GM21360 (cell line): ENCODE results near the gene NPAT.
A peak's percentile ranks its signal among the peaks of the same experiment; 100 is the strongest.

Experiments
- ATAC-seq: cut with Tn5 transposase; IDR thresholded peaks from one replicate; pipeline ENCODE4 v1.9.1; 2021; ENCODE audit warnings: mild to moderate bottlenecking, moderate library complexity; ENCODE audit not compliant: unreplicated experiment

NPAT gene

DNA sequence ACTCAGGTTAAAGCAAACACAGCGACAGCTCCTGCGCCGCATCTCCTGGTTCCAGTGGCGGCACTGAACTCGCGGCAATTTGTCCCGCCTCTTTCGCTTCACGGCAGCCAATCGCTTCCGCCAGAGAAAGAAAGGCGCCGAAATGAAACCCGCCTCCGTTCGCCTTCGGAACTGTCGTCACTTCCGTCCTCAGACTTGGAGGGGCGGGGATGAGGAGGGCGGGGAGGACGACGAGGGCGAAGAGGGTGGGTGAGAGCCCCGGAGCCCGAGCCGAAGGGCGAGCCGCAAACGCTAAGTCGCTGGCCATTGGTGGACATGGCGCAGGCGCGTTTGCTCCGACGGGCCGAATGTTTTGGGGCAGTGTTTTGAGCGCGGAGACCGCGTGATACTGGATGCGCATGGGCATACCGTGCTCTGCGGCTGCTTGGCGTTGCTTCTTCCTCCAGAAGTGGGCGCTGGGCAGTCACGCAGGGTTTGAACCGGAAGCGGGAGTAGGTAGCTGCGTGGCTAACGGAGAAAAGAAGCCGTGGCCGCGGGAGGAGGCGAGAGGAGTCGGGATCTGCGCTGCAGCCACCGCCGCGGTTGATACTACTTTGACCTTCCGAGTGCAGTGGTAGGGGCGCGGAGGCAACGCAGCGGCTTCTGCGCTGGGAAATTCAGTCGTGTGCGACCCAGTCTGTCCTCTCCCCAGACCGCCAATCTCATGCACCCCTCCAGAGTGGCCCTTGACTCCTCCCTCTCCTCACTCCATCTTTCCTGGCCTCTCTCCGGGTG lies at the start of gene NPAT, which contains the start of gene ATM:
NPAT (minus strand) TSS at position 65 of the 774 bp plus-strand sequence. CDS start 102 bp downstream, outside the sequence.
ATM (plus strand) TSS at position 494 of the 774 bp plus-strand sequence. CDS start 4,558 bp downstream, outside the sequence.
- peak; percentile 75 for ATAC-seq

DNA sequence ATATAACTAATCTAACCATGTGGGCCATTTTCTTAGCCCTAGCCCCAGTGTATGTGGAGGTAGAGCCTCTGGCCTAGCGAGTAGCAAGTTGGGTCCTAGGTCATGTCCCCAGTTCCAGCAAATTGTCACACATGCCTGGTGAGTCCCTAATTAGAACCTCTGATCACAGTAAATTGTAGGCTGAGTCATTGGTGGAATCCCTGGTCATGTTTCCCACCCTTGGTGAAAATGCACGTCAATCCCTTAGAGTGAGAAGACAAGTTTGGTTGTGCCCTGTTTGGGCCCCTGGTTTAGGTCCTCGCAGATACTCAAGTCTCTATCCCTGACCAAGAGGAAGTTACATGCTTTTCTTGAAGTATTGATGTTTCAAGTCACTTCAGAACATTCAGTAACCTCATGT lies 47.1 kb upstream of the NPAT start:
- ATAC-seq, result no peak

DNA sequence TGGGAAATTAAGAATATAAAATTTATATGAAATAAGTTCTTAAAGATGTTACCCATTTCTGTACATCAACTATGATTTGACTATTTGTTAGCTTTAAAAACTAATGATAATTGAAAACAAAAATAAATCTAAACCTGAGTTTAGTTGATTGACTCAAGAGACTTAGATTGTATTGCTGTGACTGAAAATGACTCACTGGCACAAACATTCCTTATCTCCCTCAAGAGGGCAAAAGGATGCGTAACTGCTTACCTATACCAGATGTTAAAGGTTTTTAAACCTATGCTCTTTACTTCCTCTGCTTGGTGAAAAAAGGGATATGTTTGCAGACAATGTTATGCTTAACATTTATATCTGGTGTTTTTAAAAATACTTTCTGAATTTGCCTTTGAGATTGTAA lies 30.7 kb upstream of the NPAT start:
- ATAC-seq, result no peak

DNA sequence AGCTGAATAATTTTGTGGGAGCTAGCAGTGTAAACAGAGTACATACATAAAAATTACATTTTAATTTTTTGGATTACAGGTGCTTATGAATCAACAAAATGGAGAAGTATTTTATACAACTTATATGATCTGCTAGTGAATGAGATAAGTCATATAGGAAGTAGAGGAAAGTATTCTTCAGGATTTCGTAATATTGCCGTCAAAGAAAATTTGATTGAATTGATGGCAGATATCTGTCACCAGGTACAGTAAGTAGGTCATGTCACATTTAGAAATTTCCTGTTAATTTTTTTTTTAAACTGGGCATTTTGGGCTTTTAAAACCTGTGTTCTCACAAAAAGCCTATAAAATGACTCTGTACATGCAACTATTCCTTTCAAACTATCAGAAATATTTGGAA lies 24.4 kb upstream of the NPAT start:
- no peak for ATAC-seq

DNA sequence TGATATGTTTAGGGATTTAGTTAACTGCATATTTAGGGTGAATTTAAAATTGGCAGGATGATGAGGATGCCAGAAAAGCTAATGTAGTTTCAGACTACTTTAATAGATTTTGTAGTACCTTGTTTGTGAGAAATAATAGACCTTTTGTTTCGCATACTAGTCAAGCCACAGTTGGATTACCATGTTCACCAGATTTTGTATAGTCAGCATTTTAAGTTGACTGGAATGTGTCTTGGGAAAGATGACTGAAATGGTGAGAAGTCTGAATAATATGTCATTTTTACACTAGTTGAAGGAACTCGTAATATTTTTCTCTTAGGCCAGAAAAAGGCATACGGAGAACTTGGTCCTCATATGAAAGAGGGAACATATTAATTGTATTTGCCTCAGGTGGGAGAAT lies 23.9 kb upstream of the NPAT start:
- ATAC-seq, result no peak

DNA sequence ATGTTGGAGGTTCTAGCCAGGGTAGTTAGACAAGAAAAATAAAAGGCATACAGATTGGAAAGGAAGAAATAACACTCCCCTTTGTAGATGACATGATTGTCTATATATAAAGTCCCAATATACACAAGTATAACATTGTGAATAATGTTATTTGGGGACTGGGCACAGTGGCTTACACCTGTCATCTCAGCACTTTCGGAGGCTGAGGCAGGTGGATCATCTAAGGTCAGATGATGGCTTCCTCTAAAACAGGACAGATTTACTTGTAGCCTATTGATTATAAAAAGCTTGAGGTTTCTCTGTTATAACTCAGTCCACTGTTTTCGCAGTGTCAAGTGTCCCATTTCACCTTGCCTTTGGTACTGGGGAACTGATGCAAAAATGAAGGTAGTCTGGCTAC lies 20.0 kb upstream of the NPAT start:
- ATAC-seq, result no peak

DNA sequence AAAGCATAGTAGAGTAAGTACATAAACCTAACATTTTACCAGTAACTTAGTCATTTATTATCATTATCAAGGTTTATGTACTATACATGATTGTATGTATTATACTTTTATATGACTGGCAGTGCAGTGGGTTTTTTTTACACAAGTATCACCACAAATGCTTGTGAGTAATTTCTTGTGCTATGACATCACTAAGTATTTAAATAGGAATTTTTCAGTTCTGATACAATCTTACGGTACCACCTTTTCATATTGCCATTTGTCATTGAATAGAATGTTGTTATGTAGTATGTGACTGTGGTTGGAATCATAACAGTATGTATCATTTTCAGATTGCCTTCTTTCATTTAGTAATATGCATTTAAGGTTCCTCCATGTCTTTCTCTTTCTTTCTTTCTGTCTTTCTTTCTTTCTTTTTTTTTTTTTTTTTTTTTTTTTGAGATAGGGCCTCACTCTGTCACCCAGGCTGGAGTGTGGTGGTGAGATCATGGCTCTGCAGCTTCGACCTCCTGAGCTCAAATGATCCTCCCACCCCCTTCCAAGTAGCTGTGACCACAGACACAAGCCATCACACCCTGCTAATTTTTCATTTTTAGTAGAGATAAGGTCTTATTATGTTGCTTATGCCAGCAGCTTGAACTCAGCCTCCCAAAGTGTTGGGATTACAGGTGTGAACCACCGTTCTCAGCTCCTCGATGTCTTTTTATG lies 19.0 kb upstream of the NPAT start:
- ATAC-seq, result no peak

DNA sequence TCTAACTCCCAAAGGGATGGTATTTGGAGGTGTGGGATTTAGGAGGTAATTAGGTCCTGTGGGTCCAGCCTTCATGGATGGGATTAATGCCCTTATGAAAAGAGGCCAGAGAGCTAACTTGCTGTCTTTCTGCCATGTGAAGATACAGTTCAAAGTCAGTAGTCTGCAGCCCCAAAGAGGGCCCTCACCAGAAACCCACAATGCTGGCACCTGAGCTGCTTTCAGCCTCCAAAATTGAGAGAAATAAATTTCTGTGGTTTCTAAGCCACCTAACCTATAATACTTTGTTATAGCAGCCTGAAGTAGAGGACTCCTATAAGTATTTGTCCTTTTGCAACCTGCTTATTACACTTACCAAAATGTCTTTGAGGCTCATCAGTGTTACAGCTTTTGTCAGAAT lies 16.6 kb upstream of the NPAT start:
- no peak for ATAC-seq

DNA sequence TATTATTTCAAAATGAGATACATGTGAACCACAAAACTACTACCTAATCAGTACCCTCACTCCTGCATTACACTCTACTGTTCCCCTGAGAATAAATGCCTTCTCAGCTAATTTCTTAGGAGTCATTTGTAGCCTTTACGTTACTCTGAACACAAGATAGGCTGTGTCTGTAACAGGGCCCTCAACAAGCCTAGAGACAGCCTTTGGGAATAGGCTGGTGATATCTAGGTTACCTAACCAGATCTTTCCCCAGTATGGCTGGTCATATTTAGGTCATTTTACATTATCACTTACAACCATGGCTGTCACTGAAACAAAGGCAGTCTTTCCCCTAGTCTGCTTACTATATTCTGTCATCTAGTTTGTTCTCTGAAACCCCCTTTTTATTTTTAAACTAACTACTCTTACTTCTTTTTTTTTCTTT lies 14.6 kb upstream of the NPAT start:
- ATAC-seq, result peak; percentile 32

DNA sequence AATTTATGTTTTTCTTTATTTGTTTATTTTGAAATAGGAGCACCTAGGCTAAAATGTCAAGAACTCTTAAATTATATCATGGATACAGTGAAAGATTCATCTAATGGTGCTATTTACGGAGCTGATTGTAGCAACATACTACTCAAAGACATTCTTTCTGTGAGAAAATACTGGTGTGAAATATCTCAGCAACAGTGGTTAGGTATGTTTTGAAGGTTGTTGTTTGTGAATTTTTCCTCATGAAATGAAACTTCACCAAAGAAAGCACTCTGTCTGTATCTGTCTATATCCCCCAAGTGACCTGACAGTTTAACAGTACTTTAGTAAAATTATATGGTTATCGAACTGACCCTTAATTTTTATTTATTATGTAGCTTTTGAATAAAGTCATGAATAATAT lies 13.2 kb upstream of the NPAT start:
- no peak for ATAC-seq

DNA sequence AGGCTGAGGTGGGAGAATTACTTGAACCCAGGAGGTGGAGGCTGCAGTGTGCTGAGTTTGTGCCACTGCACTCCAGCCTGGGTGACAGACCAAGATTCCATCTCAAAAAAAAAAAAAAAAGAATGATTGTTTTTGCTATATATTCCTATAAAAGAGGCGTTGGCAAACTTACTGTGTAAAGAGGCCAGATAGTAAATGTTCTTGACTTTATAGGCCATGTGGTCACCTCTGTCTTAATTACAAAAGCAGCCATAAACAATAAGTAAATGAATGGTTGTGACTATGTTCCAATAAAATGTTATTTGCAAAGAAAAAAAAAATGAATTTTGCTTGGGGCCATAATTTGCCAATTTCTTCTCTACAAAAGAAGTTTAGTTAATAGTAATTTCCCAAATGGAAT lies 12.8 kb upstream of the NPAT start:
- ATAC-seq, result no peak

DNA sequence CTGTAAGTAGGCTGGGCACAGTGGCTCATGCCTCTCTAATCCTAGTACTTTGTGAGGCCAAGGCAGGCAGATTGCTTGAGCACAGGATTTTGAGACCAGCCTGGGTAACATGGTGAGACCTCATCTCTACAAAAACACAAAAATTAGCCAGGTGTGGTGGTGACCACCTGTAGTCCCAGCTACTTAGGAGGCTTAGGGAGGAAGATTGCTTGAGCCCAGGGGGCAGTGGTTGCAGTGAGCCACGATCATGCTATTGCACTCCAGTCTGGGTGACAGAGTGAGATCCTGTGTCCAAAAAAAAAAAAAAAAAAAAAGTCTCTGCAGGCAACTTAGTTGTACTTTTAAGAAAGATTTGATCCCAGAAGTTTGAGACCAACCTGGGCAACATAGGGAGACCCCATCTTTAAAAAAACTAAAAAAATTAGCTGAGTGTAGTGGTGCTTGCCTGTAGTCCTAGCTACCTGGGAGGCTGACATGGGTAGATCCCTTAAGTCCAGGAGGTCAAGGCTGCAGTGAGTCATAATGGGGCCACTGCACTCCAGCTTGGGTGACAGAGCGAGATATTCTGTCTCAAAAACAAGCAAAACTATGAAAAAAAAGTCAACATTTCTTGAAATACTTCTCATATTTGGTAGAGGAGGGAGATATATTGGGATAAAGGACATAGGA lies 11.0 kb upstream of the NPAT start:
- no peak for ATAC-seq

DNA sequence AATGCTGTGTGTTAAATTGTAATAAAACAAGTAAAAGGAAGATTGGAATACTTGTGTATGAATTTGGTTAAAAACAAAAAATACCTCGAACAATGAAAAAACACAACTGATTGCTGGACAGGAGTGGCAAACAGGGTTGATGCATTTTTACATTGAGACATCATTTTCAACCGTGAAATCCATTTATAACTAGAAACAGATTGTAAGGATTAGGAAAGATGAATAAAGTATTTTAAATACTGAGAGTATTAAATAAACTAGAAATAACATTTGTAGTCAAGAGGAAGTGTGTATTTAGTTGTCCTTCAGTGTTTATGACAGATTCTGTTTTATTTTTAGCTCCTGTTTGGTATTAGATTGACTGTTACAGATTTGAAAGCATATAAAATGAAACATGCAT lies 5.8 kb upstream of the NPAT start:
- ATAC-seq, result no peak

DNA sequence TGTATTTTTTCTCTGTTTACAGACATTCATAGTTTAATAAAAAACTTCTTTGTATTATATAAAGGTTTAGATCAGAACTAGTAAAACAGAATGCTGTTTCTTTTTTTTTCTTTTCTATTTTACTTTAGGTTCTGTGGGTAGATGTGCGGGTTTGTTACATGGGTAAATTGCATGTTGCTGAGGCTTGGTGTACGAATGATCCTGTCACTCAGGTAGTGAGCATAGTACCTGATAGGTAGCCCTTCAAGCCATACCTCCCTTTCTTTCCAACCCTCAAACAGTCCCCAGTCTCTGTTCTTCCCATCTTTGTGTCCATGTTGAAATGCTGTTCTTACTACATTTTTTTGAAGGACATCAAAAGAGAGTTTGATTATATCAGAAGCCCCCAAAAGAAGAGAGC lies 3.6 kb upstream of the NPAT start:
- ATAC-seq, result no peak

DNA sequence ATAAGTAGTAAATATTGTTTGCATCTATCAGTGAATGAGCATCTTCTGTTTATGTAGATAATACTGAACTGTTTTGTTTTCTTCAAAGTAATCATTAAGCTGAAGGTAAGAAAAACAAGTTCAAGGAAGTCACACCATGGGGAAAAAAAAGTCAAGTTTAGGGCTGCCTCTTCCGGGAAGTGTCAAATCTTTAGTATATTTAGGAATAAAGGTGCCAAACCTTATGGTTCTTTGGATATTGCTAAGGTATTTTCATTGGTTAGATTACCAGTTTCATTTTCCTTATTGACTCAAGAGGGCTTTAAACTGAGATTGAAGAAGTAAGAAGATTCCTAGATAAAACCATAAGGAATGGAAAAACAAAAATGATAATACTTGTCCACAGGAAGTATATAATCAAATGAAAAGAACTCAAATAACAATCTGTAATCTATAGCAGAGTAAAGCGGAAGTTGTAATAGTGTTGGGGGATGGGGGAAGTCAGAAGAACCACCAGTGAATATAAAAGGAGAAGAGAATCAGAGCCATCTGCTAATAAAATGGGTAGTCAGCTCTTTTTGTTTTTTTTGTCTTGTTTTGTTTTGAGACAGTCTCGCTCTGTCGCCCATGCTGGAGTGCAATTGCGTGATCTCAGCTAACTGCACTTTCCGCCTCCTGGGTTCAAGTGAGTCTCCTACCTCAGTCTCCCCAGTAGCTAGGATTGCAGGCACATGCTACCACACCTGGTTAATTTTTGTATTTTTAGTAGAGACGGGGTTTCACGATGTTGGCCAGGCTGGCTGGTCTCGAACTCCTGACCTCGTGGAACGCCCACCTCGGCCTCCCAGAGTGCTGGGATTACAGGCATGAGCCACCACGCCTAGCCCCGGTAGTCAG lies 2.7 kb upstream of the NPAT start:
- no peak for ATAC-seq

DNA sequence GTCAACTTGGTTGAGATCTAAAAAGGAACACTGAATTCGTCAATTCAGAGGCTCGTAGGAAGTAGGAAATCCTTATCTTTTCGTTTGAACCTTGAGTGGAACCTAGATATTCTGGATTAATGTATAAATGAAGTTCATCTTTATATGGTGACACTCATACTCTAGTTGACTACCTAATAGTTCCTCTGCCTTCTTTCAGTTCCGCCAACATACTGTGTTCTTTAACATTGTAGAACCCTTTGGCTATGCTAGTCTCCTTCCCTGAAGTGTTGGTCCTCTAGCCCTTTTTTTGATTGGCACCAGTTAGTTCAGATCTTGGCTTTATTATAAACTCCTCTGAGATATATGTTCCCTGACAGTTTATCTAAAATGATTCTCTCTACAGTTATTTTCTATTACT lies 1.9 kb upstream of the NPAT start:
- no peak for ATAC-seq

DNA sequence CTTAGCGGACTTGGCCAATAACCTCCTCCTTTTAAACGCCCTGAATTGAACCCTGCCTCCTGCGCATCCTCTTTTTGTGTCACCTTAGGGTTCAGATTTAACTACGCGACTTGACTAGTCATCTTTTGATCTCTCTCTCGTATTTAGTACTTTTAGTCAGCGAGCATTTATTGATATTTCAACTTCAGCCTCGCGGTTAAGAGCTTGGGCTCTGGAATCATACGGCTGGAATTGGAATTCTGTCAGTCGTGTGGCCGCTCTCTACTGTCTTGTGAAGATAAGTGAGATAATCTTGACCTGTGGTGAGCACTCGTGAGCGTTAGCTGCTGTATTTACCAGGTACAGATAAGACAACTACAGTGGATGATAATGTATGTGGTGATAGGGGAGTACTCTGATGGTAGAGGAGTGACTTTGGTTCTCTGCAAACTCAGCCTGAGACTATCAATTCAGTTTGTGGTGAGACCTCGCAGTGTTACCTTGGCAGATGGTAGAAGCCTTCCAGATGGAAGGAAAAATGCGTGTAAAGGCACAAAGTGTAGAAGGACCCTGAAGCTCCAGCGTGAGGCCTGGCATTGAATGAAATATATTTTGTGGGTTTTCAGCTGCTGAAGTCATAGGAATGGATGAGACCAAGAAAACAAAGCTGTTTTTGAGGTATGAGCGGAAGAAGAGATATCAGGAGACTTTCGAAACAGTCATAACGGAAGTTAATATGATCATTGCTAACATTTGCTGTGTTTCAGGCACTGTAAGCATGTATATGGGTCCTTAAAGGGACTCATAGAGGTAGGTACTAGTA lies 1.1 kb upstream of the NPAT start:
- ATAC-seq, result peak; percentile 23

DNA sequence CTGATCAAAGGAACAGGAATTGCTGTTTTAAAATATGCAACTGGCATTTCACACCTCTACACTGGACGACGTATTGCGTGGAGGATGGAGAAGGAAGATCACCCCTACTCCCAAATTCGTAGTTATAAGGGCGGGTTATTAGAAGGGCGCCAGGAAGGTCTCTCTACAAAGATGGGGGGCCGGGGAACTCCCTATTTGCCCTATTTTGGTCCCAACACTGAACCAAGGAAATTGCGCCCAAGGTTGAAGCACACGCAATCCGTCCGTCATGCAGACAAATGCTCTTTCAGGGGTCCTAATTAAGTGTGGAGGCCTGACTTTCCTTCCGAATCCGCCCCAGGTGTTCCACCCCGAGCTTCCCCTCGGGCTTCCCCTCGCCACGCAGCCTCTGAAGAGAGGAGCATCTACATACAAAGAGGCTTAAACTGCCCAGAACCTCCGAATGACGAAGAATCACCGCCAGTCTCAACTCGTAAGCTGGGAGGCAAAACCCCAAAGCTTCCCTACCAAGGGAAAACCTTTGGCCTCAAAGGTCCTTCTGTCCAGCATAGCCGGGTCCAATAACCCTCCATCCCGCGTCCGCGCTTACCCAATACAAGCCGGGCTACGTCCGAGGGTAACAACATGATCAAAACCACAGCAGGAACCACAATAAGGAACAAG lies 396 bp downstream of the NPAT start:
- peak; percentile 1 for ATAC-seq

DNA sequence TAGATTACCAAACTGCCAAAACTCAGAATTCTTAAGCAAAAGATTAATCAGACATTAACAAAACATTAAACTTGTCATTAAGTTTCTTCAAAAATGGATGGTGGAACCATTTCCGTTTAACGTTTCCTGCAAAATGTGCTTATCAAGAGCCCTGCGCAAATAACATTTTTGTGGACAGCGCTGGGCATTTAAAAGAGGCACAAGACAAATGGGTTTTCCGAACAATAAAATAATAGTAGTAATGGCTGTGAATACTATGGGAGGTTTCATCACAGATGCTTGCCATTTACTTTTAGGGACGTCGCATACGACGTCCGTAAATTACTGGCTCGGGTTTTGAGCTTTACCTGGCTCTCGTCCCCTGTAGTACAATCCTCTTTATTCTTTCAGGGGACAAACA lies 1.1 kb downstream of the NPAT start:
- ATAC-seq, result no peak
